ENCODE results near the gene ESYT1.
A peak's percentile ranks its signal among the peaks of the same experiment; 100 is the strongest.

ESYT1 gene

DNA sequence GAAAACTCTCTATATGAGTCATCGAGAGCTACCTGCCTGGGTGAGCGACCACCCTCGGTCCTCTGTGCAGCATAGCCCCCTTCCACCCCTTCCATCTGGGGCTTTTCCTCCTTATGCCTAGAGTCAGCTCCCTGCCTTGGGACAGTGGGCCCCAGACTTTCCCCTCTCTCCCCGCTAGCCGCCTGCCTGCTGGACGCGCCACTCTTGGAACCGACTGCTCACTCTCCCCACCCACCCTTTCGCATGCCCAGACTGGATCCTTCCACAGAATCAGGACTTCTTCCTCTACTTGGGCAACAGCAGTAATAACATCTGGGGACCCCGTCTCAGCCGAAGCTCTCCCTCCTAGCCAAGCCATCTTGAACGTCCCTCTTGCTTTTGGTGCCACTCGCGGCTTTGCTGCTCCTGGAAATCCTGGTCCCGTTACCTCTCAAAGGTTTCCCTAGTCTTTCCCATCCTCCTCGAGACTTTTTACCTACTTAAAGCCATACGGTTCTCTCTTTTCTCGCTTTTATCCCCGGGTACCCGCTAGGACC lies 671 bp downstream of the ESYT1 start:
- Histone ChIP-seq H3K36me3 (ENCODE audit: insufficient read depth, low read length) (peaks cover 20% of the 10 kb centered on the region; the same call in 1 of the 2 replicates), H3K27me3 (ENCODE audit: insufficient read depth, low read length) (no peaks in the 10 kb centered on the region), H3K4me3 (ENCODE audit: low read depth, low read length) (peak overlapping the region; percentile 86), H3K79me2 (ENCODE audit: control insufficient read depth, insufficient read depth, low read length, unreplicated experiment) (peaks cover 6% of the 10 kb centered on the region), H3K4me1 (ENCODE audit: control insufficient read depth, insufficient read depth, low read length, unreplicated experiment) (peaks cover 16% of the 10 kb centered on the region), H2AFZ (ENCODE audit: low read length, unreplicated experiment) (peak overlapping the region; percentile 37), H3K27ac (ENCODE audit: low read depth, low read length) (no peak overlapping the region)

DNA sequence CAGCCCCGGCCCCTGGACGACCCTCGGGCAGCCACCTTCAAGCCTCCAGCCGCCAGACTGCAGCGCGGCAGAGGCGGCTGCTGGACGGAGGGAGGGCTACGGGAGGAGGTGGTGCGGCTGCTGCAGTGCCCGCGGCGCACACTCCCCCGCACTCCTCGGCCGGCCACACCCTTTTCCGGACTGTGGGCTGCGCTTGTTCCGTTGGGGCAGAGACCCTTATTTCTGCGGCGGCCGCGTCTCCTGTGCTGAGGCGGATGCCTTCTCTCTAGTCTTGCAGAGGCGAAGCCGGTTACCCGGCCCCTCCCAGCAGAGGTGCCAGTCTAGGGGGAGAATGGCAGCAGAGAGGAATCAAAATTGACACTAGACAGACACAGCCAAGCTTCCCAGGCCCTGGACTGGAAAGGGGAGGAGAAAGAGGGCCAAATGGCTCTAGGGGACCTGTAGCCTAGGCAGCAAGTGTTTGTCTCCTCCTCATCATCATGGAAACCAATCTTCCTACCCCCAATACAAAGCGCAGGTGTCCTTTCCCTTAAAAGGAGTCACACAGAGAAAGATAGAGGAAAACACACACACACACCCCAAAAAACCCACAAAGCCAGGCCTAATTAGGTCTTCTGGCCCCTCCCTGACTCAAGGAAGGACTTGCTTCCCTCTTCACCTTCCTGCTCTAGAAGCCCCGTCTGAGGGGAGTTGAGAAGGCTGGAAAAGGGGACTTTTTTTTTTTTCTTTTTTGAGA lies 1.3 kb downstream of the ESYT1 start:
- Histone ChIP-seq H3K79me2 (ENCODE audit: control insufficient read depth, insufficient read depth, low read length, unreplicated experiment) (peaks cover 6% of the 10 kb centered on the region), H3K27me3 (ENCODE audit: insufficient read depth, low read length) (no peaks in the 10 kb centered on the region), H3K4me1 (ENCODE audit: control insufficient read depth, insufficient read depth, low read length, unreplicated experiment) (peaks cover 16% of the 10 kb centered on the region), H3K27ac (ENCODE audit: low read depth, low read length) (no peak overlapping the region), H3K36me3 (ENCODE audit: insufficient read depth, low read length) (peaks cover 25% of the 10 kb centered on the region; the same call in 1 of the 2 replicates), H2AFZ (ENCODE audit: low read length, unreplicated experiment) (peak overlapping the region; percentile 37), H3K4me3 (ENCODE audit: low read depth, low read length) (peak overlapping the region; percentile 86)

DNA sequence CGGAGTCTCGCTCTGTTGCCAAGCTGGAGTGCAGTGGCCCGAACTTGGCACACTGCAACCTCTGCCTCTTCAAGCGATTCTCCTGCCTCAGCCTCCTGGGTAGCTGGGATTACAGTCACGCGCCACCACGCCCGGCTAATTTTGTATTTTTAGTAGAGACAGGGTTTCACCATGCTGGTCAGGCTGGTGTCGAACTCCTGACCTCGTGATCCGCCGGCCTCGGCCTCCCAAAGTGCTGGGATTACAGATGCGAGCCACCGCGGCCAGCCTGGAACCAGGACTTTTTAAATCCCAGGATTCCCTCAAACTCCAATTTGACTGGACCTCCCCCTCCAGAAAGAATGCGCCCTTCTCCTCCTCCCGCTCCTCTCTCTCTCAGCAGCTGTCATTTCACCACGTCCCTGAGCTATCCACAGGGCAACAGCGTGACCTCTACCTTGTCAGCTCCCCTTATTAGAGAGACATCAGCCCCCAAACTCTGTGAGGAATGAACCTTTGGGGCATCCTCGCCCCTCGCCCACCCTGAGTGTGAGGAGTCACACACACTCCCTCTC lies 2.0 kb downstream of the ESYT1 start:
- Histone ChIP-seq H3K79me2 (ENCODE audit: control insufficient read depth, insufficient read depth, low read length, unreplicated experiment) (peaks cover 6% of the 10 kb centered on the region), H3K36me3 (ENCODE audit: insufficient read depth, low read length) (peaks cover 25% of the 10 kb centered on the region; the same call in 1 of the 2 replicates), H3K27ac (ENCODE audit: low read depth, low read length) (no peak overlapping the region), H3K4me3 (ENCODE audit: low read depth, low read length) (peak overlapping the region; percentile 86), H3K27me3 (ENCODE audit: insufficient read depth, low read length) (no peaks in the 10 kb centered on the region), H2AFZ (ENCODE audit: low read length, unreplicated experiment) (no peak overlapping the region), H3K4me1 (ENCODE audit: control insufficient read depth, insufficient read depth, low read length, unreplicated experiment) (peaks cover 16% of the 10 kb centered on the region)

- Histone ChIP-seq H3K36me3 (ENCODE audit: insufficient read depth, low read length) (peaks cover 25% of the 10 kb centered on the region; the same call in 1 of the 2 replicates), H2AFZ (ENCODE audit: low read length, unreplicated experiment) (no peak overlapping the region), H3K27me3 (ENCODE audit: insufficient read depth, low read length) (no peaks in the 10 kb centered on the region), H3K79me2 (ENCODE audit: control insufficient read depth, insufficient read depth, low read length, unreplicated experiment) (peaks cover 6% of the 10 kb centered on the region), H3K27ac (ENCODE audit: low read depth, low read length) (no peak overlapping the region), H3K4me3 (ENCODE audit: low read depth, low read length) (no peak overlapping the region), H3K4me1 (ENCODE audit: control insufficient read depth, insufficient read depth, low read length, unreplicated experiment) (peaks cover 15% of the 10 kb centered on the region)
Measured at GRCh38 chr12:56130876-56131275, 2.8 kb downstream of the ESYT1 start.

DNA sequence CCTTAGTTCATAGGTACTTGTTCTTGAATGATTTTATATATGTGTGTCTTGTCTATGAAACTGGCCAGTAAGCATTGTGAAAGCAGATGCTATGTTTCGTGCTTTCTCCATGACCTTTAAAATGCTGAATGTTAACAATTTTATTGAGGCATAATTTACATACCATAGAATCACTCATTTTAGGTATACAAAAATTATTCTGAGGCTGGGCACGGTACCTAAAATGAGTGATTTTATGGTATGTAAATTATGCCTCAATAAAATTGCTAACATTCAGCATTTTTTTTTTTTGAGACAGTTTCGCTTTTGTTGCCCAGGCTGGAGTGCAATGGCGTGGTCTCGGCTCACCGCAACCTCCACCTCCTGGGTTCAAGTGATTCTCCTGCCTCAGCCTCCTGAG lies 6.8 kb downstream of the ESYT1 start:
- no peaks in the 10 kb centered on the region for H3K27me3 ChIP-seq (ENCODE audit: insufficient read depth, low read length)
- no peaks in the 10 kb centered on the region for H3K4me1 ChIP-seq (ENCODE audit: control insufficient read depth, insufficient read depth, low read length, unreplicated experiment)
- H3K4me3 ChIP-seq (ENCODE audit: low read depth, low read length) = no peak overlapping the region
- no peak overlapping the region for H3K27ac ChIP-seq (ENCODE audit: low read depth, low read length)
- no peak overlapping the region for H2AFZ ChIP-seq (ENCODE audit: low read length, unreplicated experiment)
- H3K36me3 ChIP-seq (ENCODE audit: insufficient read depth, low read length) = peaks cover 46% of the 10 kb centered on the region; the same call in 1 of the 2 replicates
- H3K79me2 ChIP-seq (ENCODE audit: control insufficient read depth, insufficient read depth, low read length, unreplicated experiment) = no peaks in the 10 kb centered on the region

DNA sequence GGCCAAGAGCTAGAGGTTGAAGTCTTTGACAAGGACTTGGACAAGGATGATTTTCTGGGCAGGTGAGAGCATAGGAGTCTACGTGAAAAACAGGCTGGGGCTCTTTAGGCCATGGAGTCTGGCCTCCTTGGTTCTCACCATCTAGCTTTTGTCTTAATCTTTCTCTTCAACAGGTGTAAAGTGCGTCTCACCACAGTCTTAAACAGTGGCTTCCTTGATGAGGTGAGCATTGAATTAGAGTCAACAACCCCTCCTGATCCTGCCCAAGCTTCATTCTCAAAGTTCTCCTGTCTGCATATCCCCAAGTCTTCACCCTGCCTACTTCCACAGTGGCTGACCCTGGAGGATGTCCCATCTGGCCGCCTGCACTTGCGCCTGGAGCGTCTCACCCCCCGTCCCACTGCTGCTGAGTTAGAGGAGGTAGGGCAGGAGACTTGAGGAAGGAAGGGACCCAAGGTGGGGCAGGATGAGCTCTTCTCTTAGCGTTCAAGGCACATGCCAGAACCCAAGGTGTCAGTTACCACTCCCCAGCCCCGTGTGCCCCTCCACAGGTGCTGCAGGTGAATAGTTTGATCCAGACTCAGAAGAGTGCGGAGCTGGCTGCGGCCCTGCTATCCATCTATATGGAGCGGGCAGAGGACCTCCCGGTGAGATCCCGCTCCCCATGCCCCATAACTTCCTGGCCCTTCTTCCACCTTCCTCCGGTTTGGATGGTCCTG lies 9.9 kb downstream of the ESYT1 start:
- Histone ChIP-seq H3K4me1 (ENCODE audit: control insufficient read depth, insufficient read depth, low read length, unreplicated experiment) (no peaks in the 10 kb centered on the region), H3K79me2 (ENCODE audit: control insufficient read depth, insufficient read depth, low read length, unreplicated experiment) (no peaks in the 10 kb centered on the region), H3K27ac (ENCODE audit: low read depth, low read length) (no peak overlapping the region), H3K27me3 (ENCODE audit: insufficient read depth, low read length) (no peaks in the 10 kb centered on the region), H3K4me3 (ENCODE audit: low read depth, low read length) (no peak overlapping the region), H2AFZ (ENCODE audit: low read length, unreplicated experiment) (no peak overlapping the region), H3K36me3 (ENCODE audit: insufficient read depth, low read length) (peaks cover 37% of the 10 kb centered on the region)

GRCh38 chr12:56141946-56142784 lies 14.1 kb downstream of the ESYT1 start:
- H3K27me3 ChIP-seq (ENCODE audit: insufficient read depth, low read length) = no peaks in the 10 kb centered on the region
- peaks cover 26% of the 10 kb centered on the region for H3K36me3 ChIP-seq (ENCODE audit: insufficient read depth, low read length)
- H3K4me3 ChIP-seq (ENCODE audit: low read depth, low read length) = no peak overlapping the region
- peaks cover 6% of the 10 kb centered on the region for H3K4me1 ChIP-seq (ENCODE audit: control insufficient read depth, insufficient read depth, low read length, unreplicated experiment)
- no peak overlapping the region for H2AFZ ChIP-seq (ENCODE audit: low read length, unreplicated experiment)
- no peak overlapping the region for H3K27ac ChIP-seq (ENCODE audit: low read depth, low read length)
- no peaks in the 10 kb centered on the region for H3K79me2 ChIP-seq (ENCODE audit: control insufficient read depth, insufficient read depth, low read length, unreplicated experiment)

GRCh38 chr12:56143217-56143616 lies 15.2 kb downstream of the ESYT1 start:
- H3K36me3 ChIP-seq (ENCODE audit: insufficient read depth, low read length) = peaks cover 17% of the 10 kb centered on the region
- no peak overlapping the region for H3K4me3 ChIP-seq (ENCODE audit: low read depth, low read length)
- peaks cover 6% of the 10 kb centered on the region for H3K4me1 ChIP-seq (ENCODE audit: control insufficient read depth, insufficient read depth, low read length, unreplicated experiment)
- no peaks in the 10 kb centered on the region for H3K79me2 ChIP-seq (ENCODE audit: control insufficient read depth, insufficient read depth, low read length, unreplicated experiment)
- no peak overlapping the region for H3K27ac ChIP-seq (ENCODE audit: low read depth, low read length)
- no peaks in the 10 kb centered on the region for H3K27me3 ChIP-seq (ENCODE audit: insufficient read depth, low read length)
- H2AFZ ChIP-seq (ENCODE audit: low read length, unreplicated experiment) = no peak overlapping the region

- H3K27ac ChIP-seq (ENCODE audit: low read depth, low read length) = no peak overlapping the region
- H2AFZ ChIP-seq (ENCODE audit: low read length, unreplicated experiment) = no peak overlapping the region
- no peaks in the 10 kb centered on the region for H3K79me2 ChIP-seq (ENCODE audit: control insufficient read depth, insufficient read depth, low read length, unreplicated experiment)
- peaks cover 11% of the 10 kb centered on the region; the same call in 1 of the 2 replicates for H3K36me3 ChIP-seq (ENCODE audit: insufficient read depth, low read length)
- H3K27me3 ChIP-seq (ENCODE audit: insufficient read depth, low read length) = no peaks in the 10 kb centered on the region
- peaks cover 6% of the 10 kb centered on the region for H3K4me1 ChIP-seq (ENCODE audit: control insufficient read depth, insufficient read depth, low read length, unreplicated experiment)
- no peak overlapping the region for H3K4me3 ChIP-seq (ENCODE audit: low read depth, low read length)
Measured at GRCh38 chr12:56143870-56144269, 15.8 kb downstream of the ESYT1 start.

DNA sequence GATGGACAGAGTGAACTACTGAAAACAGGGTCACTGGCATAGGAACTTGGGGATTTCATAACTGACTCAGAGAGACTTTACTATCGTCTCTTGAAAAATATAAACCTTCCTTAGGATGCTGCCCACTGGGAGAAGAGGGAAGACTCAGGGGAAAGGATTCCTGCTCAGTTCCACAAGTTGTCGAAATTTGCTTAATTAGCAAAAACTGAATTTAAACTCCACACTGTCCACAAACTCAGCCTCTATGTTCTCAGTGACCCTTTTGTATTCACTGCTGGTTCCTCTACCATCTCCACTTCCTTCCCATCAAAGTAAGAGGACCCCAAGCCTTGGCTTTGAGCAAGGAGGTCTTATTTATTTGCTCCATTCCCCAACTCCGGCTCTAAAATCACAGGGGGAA lies 17.1 kb downstream of the ESYT1 start:
- H3K4me3 ChIP-seq (ENCODE audit: low read depth, low read length) = no peak overlapping the region
- H3K4me1 ChIP-seq (ENCODE audit: control insufficient read depth, insufficient read depth, low read length, unreplicated experiment) = peaks cover 8% of the 10 kb centered on the region
- peaks cover 11% of the 10 kb centered on the region; the same call in 1 of the 2 replicates for H3K36me3 ChIP-seq (ENCODE audit: insufficient read depth, low read length)

More for the DNA sequence above, 17.1 kb downstream of the ESYT1 start:
- H3K27ac ChIP-seq (ENCODE audit: low read depth, low read length) = no peak overlapping the region
- H3K79me2 ChIP-seq (ENCODE audit: control insufficient read depth, insufficient read depth, low read length, unreplicated experiment) = no peaks in the 10 kb centered on the region
- no peak overlapping the region for H2AFZ ChIP-seq (ENCODE audit: low read length, unreplicated experiment)
- no peaks in the 10 kb centered on the region for H3K27me3 ChIP-seq (ENCODE audit: insufficient read depth, low read length)

All from ACC112 (cell line).